K562 (cell line): ENCODE measurements around the gene RBSN. TPM values are rescaled to one million over a fixed set of nuclear protein-coding genes. Genes with fewer than 3 reads are reported as not detected.

Experiments used
- CCNT2 ChIP-seq: IDR thresholded peaks from 2 replicates; pipeline ENCODE4 v1.6.1; 2011; ENCODE audit warnings: borderline replicate concordance, low read depth, mild to moderate bottlenecking, moderate library complexity, mixed read lengths, low read length; ENCODE audit not compliant: insufficient read length; ENCODE audit errors: extremely low read depth
- CTCFL ChIP-seq: IDR thresholded peaks from 2 replicates; pipeline ENCODE4 v1.6.1; 2011; ENCODE audit warnings: borderline replicate concordance, low read depth, mild to moderate bottlenecking, moderate library complexity, low read length; ENCODE audit not compliant: insufficient read depth, poor library complexity, severe bottlenecking
- EP400 ChIP-seq: fragments of 450-650 bp; IDR thresholded peaks from 2 replicates; pipeline ENCODE4 v1.6.1; 2017; ENCODE audit warnings: antibody characterized with exemption, mild to moderate bottlenecking, moderate library complexity
- FOXJ3 ChIP-seq: sonication (generic); formaldehyde crosslinking; IDR thresholded peaks from 2 replicates; pipeline ENCODE4 v1.4.0; 2020; ENCODE audit warnings: mild to moderate bottlenecking, missing genetic modification reagents
- HSF4 ChIP-seq: fragments of 250-450 bp; sonication (Bioruptor Pico); IDR thresholded peaks from 2 replicates; pipeline ENCODE4 v2.1.2; 2022; ENCODE audit warnings: mild to moderate bottlenecking, moderate library complexity, borderline replicate concordance
- JUND ChIP-seq, 2 experiments: IDR thresholded peaks; 2 replicates in 1 of 2; 3 replicates in 1 of 2; pipeline ENCODE4 v1.6.1; 2011; ENCODE audit warnings: borderline replicate concordance in 2 of 2, low read depth in 2 of 2, low read length in 2 of 2, improper control_type of control experiment in 1 of 2, missing biosample characterization in 1 of 2, missing genetic modification characterization in 1 of 2, missing genetic modification reagents in 1 of 2
- MLX ChIP-seq, 2 experiments: fragments of 450-650 bp in 1 of 2; sonication (generic) in 1 of 2; formaldehyde crosslinking; conservative IDR thresholded peaks; 2 replicates each; pipeline versions ENCODE4 v1.4.0 to v1.8.1; 2020 to 2022; ENCODE audit warnings: mild to moderate bottlenecking in 1 of 2, missing genetic modification reagents in 1 of 2
- PHF20 ChIP-seq: fragments of 450-650 bp; IDR thresholded peaks from 2 replicates; pipeline ENCODE4 v1.6.1; 2018; ENCODE audit not compliant: partially characterized antibody
- RAD21 ChIP-seq, 2 experiments: fragments of 250-450 bp in 1 of 2; fragments of 450-650 bp in 1 of 2; sonication (Bioruptor Pico) in 1 of 2; formaldehyde crosslinking in 1 of 2; IDR thresholded peaks in 1 of 2; conservative IDR thresholded peaks in 1 of 2; 2 replicates each; pipeline versions ENCODE4 v1.4.0 to v1.8.0; 2020 to 2022; ENCODE audit warnings: mild to moderate bottlenecking in 2 of 2, moderate library complexity in 1 of 2
- SMARCC2 ChIP-seq: fragments of 450-650 bp; IDR thresholded peaks from 2 replicates; pipeline ENCODE4 v1.6.1; 2017; ENCODE audit warnings: antibody characterized with exemption, moderate library complexity, mild to moderate bottlenecking, low read depth
- SPI1 ChIP-seq: IDR thresholded peaks from 2 replicates; pipeline ENCODE4 v1.6.1; 2011; ENCODE audit warnings: low read depth, low read length, control low read depth, borderline replicate concordance
- SREBF1 ChIP-seq: fragments of 150-350 bp; IDR thresholded peaks from 2 replicates; pipeline ENCODE4 v1.6.1; 2014; ENCODE audit warnings: antibody characterized with exemption, low read depth, low read length, borderline replicate concordance
- ZNF140 ChIP-seq: fragments of 250-450 bp; sonication (Bioruptor Pico); IDR thresholded peaks from 2 replicates; pipeline ENCODE4 v1.8.0; 2021; ENCODE audit warnings: moderate library complexity, mild to moderate bottlenecking, inconsistent platforms
- ZNF518B ChIP-seq: fragments of 250-450 bp; sonication (Bioruptor Pico); IDR thresholded peaks from 2 replicates; pipeline ENCODE4 v1.5.0; 2021; ENCODE audit warnings: mild to moderate bottlenecking, moderate library complexity
- ZNF592 ChIP-seq: fragments of 450-650 bp; IDR thresholded peaks from 2 replicates; pipeline ENCODE4 v1.6.1; 2017; ENCODE audit warnings: antibody characterized with exemption, mild to moderate bottlenecking
- polyA plus RNA-seq, 8 experiments: library from polyadenylated mRNA; depleted of rRNA in 4 of 8; stranded (reverse) in 5 of 8; unstranded in 3 of 8; fragments of >200 nt; fragmentation: Nextera tagmentation in 2 of 8; fragmentation: Illumina TruSeq in 1 of 8; extraction: Ambion mirVana in 2 of 8; extraction: Trizol in 1 of 8; gene quantifications; 2 replicates each; pipeline versions ENCODE4 v1.2.1 to v1.2.3, GENCODE V29; 2011 to 2014; ENCODE audit warnings: inconsistent platforms in 1 of 8, missing spikeins in 1 of 8
- total RNA-seq, 7 experiments: library from RNA; depleted of rRNA in 6 of 7; stranded (reverse); fragments of >200 nt in 6 of 7; fragmentation: Illumina TruSeq in 2 of 7; extraction: Trizol in 2 of 7; gene quantifications; 2 replicates each; pipeline versions ENCODE4 v1.2.1 to v1.2.3, GENCODE V29; 2011 to 2021; ENCODE audit warnings: low replicate concordance in 1 of 7

Gene RBSN
- total and polyA plus RNA-seq, 9 of the 15 experiments (the other 6 are each of a cell fraction or from before 2014, with no cell fraction given), result 2.9 to 19.6 (median 15.0) TPM

- TF ChIP-seq PHF20 (no peak), FOXJ3 (CRISPR knock-in tag) (no peak), JUND (IDR thresholded peaks at IDR 0.05; ENCODE audit: borderline replicate concordance, low read depth, low read length) (peak; percentile 90), JUND (tag; IDR thresholded peaks at IDR 0.05; ENCODE audit: borderline replicate concordance, low read depth, low read length) (peak; percentile 78; the same call in 1 of the 3 replicates), CCNT2 (no peak), SMARCC2 (no peak), SREBF1 (no peak), CTCFL (no peak), RAD21 (CRISPR knock-in tag; conservative IDR thresholded peaks at IDR 0.05 in 1 of 2, IDR thresholded peaks at IDR 0.05 in 1 of 2) (no peak), ZNF140 (no peak), MLX (CRISPR knock-in tag; conservative IDR thresholded peaks at IDR 0.05) (no peak), HSF4 (CRISPR knock-in tag) (no peak), ZNF518B (CRISPR knock-in tag) (no peak), EP400 (no peak), ZNF592 (no peak), SPI1 (no peak)
These were observed 58.1 kb downstream of the RBSN start (continued) for GRCh38 chr3:15040844-15041243.
